Mammary epithelial cell (primary cell): ENCODE data around the gene BID.

Experiments
- CTCF ChIP-seq, 2 donors: IDR thresholded peaks in 1 of 2; conservative IDR thresholded peaks in 1 of 2; 2 replicates each; pipeline ENCODE4 v1.5.1; 2011 to 2012; ENCODE audit warnings: inconsistent platforms in 2 of 2, low read length in 2 of 2, mild to moderate bottlenecking in 2 of 2, control low read depth in 1 of 2, low read depth in 1 of 2; ENCODE audit not compliant: insufficient read depth in 1 of 2; ENCODE audit errors: extremely low read depth in 1 of 2
- EZH2 ChIP-seq: IDR thresholded peaks from 2 replicates; pipeline ENCODE4 v1.6.1; 2012; ENCODE audit warnings: low read length, inconsistent platforms, borderline replicate concordance

- peak; percentile 61 to 72 for TF ChIP-seq CTCF (conservative IDR thresholded peaks at IDR 0.05 in 1 of 2, IDR thresholded peaks at IDR 0.05 in 1 of 2; ENCODE audit: extremely low read depth in 1 of 2, insufficient read depth in 1 of 2, low read depth in 1 of 2, low read length in 2 of 2)
- TF ChIP-seq EZH2, result no peak
These were observed 11.2 kb upstream of the BID start for GRCh38 chr22:17785185-17786184.
